Fibroblast of skin of left biceps (primary cell): ENCODE measurements around the gene RECQL5.
"Not testable (repeated sequence)": the region's sequence is repeated elsewhere in the genome, so short reads cannot be mapped to it uniquely, and the experiment has no call there.

ENCODE experiments used
- DNase-seq, 2 experiments: peaks; one replicate each; pipeline ENCODE4 v3.0.0-alpha.2; 2013; ENCODE audit warnings: low read depth in 2 of 2

RECQL5 gene

DNA sequence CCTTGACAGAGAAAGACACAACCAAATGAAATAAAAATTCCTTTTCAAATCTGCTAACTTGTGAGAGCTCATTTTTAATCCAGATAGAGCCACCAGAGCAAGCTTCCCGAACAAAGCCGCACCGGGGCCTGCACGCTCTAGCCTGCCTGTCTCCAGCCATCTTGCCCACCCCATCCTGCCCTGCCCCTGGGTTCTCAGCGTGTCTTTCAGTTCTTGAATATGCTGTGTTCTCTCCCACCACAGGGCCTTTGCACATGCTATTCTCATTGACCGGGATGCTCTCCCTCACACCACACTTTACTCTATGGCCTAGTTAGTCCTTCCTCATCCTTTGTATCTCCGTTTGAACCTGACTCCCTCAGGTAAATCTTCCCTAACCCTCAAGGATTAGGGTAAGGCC lies 19.0 kb downstream of the RECQL5 start:
- DNase-seq: no peak

DNA sequence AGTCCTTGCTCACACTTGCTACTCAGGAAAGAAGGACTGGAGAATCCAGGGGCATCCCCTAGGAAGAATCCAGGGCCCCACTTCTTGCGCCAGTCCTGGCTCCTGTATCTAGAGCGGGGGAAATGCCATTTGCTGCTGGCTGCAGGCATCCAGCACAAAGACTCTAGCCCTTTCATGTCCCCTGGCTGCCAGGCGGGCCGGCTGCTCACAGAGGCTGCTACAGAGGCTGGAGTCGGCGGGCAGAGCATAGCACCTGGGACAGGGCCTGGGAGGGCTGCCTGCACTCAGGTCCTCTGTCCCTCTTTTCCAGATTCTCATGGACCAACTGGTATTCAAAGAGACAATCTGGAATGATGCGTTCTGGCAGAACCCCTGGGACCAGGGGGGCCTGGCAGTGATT lies 19.9 kb downstream of the RECQL5 start:
- DNase-seq: no peak

DNA sequence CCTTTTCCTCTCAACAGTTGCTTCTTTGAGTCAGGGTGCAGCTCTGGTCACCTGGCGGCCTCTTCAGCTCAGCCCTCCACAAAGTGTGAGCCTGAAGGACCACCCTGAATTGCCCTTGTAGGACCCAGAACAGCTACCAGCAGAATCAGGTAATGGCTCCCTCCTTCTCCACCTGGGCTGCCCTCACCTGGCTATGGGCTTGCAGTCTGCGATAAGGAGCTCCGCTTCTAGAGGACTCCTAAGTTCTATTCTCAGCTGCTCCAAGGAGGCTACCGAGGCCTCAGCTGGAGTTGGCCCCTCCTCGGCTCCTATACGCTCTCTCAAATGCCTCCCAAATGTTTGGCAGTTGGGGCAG lies 20.3 kb downstream of the RECQL5 start:
- no peak for DNase-seq

DNA sequence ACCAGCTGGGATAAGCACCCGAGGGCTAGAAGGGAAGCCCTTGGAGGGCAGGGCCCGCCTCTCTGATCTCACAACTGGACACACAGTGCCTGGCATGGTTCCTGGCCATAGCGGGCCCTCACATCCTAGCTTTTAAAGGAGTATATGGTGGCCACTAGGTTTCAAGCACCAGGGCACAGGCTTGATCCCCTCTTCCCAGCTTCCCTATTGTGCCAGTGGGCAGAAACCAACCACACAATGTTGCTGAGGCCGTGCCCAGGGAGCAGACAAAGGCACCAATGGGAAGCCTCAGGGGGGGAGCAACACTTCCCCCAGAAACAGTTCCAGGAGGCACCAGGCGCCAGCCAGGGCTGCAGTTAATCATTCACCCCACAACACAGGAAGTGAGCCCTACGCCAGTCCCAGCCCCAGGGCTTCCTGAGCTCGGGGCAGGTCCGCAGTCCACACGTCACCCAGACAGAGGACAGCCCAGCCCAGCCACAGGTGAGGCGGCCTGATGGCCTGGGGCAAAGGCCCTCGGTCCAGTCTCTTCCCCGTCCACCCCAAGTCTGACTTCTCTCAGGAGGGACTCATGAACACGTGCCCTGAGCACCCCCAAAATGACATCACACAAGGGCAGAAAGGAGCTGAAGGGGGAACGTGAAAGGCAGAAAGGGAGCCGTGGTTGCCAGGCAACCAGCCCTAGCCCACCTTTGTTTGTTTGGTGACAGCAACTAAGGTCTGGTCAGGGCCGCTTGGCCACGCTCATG lies 20.9 kb downstream of the RECQL5 start:
- no peak for DNase-seq

DNA sequence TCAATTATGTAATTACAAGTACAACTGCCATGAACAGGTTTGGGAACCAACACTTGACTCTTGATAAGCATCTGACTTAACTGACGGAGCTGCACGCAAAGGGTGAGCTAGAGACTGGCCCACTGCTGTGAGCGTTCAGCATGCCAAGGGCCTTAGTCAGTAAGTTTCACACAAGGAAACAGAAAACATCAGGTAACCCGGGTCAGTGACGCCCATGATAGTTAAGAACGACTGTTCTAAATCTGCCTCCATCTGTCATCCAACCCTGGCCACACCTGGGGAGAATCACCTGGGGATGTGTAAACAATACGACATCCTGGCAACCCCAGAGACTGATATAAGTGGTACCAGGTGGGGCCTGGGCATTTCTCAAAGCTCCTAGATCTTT lies 21.5 kb downstream of the RECQL5 start:
- DNase-seq: no peak

DNA sequence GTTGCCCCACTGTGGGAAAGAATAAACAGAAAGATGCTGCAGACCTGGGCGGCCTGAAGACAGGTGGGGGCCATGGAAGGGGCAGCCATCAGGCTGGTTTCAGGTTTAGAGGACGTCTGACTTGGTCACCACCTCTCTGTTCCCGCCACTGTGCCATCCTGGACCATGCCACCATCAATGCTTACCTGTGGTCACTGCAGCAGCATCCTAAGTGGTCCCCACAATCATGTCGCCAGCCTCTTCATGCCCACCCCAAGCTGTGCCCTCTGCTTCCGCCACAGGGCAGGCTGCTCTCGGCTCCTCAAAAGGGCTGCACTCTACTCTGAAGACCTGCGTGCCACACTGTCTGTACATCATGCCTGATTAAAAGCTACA lies 23.3 kb downstream of the RECQL5 start:
- DNase-seq: no peak

DNA sequence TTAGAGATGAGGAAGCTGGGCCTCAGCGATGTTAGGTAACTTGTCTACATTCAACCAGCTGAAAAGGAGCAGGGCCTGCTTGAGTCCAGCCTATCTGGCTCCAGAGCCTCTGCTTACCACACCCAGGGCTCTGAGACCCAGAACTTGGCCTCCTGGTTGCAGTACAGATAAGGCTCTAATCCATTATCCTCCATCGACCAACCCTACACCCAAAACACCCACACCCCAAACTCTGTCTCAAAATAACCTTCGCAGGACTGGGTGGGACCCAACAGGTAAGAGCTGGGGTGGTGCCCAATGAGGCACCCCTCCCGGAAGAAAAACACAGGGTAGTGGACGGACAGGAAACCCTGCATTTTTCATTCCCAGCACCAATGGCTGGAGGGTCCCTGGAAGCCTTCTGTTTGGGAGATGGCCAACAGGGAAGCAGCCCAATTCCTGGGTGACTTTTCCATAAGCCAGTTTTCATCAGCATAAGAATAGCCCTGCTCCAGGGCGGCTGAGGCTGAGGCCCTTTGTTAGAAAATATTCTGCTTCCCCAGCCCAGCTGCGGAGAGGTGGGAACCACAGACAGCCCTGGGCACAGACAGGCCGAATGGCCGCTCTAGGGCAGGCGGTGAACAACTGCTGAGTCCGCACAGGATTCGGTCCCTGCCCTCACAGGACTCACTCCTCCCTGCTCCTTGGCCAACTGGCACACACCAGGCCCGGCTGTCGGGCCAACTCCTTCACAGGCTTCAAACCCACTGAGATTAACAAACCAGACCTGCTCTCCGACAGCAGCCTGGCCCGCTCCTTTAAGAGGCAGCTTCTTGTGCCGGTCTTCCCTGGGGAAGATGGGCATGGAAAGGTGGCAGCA lies 23.9 kb downstream of the RECQL5 start:
- DNase-seq: no peak

DNA sequence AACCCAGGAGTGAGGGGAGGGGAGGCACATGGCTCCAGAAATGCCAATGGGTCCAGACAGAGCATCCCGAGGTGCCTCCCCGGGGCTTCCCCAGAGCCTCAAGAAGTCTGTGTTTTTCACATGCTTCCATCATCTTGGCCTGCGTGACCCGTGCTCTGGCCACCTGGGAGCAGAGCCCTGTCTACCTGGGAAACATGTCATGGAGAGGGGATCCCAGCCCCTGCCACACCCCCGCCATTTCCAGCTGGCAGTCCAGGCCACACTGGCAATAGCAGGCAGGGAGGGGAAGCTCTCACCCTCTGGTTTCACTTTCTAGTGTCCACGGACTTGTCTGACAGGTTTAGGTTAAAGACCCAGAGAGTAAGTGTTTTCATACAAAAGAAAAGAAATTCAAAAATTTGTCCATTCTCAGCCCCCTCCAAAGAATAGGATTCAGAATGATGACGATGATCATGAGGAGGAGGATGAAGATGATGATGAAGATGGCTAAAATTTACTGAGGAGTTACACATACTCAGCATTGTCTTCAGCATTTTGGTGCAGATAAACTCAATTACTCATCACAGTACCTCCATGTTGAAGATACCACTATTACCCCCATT lies 24.7 kb downstream of the RECQL5 start:
- DNase-seq: no peak

DNA sequence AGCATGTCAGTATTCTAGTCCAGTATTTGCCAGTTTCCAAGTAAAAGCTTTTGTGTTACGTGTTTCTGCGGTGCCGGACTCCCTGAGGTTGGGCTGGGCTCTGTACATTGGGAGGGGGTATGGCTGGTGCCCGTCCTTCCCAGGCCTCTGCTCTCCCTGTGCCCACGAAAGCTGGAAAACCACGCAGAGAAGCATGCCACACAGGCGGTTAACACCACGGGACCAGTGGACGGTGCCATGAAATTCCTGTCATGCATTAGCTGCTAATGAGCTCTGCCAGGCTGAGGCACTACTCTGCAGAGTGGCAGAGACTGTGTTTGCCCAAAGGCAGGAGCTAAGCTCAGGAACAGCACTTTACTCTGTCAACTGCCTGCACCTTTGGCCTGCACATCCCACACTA lies 25.6 kb downstream of the RECQL5 start:
- no peak for DNase-seq

DNA sequence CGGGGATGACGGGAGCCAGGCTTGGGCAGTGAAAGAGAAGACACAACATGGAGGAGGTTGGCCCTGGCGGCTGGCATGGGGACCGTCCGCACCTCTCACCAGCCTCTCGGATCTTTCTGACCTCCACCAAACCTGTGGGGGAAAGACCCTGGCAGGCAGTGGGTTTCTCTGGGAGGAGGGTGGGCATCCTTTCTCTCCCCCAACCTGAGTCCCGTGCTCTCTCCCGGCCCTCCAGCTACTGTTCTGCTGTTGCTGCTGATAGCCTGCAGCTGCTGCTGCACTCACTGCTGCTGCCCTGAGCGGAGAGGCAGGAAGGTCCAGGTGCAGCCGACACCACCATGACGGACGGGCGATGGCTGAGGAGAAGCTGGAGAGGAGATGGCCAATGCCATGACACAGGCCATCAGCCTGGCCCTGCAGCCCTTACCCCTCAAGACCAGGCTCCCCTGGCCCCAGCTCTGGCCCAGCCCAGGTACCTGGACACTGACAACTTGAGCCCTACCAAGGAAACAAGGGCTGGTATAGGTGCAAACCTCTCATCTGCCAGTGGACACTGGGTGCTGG lies 26.3 kb downstream of the RECQL5 start:
- DNase-seq: no peak

DNA sequence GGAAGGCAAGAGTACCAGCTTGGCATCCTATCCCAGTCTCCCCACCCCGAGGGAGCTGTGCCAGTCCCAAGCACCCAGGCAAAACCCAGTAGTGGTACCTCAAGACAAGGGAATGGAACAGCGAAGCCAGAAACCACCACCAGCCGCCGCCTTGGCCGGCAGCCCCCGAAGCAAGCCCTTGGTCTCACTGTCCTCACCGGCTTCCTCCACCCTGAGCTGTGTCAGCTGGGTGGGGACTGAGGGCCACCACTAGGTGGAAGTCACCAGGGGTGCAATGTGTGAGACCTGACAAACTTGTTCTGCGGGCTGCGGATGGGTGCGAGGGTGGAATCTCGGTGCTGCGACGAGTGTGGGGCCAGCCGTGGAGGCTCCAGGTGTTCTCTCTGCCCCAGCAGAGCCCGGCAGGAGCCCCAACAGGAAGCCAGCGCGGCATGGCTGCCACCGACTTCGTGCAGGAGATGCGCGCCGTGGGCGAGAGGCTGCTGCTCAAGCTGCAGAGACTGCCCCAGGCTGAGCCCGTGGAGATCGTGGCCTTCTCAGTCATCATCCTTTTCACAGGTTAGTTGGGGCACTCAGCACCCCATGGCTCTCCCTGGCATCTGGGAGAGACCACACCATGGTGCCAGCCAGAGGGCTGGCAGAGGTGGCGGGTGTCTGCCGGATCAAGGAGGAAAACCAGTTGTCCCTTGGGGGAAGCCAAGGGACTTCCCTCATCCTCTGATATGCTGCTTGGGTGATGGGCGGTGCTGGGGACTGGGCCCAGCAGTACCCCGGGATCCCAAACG lies 27.0 kb downstream of the RECQL5 start:
- DNase-seq: no peak

DNA sequence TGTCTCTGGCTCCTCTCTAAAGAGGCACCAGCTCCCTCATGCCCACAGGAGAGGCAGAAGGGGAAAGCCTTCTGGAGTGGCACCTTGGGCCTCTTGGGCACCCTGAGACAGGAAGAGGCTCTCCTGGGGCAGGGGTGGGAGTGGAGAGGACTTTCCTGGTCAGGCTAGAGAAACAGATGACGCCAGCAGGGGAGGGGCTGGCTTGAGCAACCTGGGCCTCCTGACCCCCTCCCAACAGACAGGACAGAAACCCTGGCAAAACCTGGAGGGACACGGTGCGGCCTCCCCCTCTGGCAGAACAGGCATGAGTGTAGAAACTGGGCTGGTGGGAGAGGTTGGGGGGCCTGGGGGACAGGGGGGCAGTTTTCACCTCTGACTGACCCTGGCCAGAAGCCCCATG lies 27.6 kb downstream of the RECQL5 start:
- no peak for DNase-seq

DNA sequence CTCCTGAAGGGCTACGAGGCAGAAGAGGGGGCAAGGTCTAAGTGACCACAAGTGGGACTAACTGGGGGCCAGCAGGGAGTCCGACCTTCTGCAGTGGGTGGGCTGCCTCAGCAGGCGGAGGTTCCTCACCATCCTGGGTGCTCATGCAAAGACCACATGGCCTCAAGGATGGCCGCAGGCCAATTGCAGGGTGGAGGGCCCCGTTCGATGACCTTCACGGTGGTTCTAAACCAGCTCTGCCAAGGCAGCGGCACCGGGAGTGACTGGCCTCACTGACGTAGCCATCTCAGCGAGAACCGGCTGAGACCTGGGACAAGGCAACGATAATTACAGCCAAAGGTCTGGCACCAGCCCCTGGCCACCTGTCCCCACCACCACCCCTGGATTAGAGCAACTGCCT lies 28.1 kb downstream of the RECQL5 start:
- no peak for DNase-seq

DNA sequence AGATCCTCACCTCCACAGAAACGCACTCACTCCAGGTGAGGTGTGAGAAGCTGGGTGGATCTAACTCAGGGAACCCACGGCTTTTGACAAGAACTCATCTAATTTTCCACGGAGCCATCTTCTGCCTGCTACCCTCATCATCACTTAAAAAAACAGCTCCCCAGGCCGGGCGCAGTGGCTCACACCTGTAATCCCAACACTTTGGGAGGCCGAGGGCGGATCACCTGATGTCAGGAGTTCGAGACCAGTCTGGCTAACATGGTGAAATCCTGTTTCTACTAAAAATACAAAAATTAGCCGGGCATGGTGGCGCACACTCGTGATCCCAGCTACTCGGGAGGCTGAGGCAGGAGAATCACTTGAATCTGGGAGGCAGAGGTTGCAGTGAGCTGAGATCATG lies 28.9 kb downstream of the RECQL5 start:
- not testable (repeated sequence) for DNase-seq

DNA sequence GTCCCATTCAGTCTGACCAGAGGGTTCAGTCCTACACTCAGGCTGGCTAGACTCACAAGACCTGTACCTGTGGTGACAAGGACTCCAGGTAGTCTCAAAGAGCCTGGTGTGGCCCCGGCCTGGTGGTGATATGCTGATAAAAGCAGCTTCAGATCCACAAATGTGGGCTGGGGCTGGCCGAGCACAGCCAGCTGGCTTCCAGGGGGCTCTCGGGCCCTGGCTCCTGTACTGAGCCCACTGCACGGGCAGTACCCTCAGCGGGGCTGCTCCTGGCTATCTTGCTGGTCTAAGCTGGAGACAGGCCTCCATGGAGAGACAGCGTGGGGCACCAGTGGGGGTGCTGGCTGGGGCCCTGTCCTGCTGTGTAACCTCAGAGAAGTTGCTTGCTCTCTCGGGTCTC lies 29.4 kb downstream of the RECQL5 start:
- DNase-seq: no peak

DNA sequence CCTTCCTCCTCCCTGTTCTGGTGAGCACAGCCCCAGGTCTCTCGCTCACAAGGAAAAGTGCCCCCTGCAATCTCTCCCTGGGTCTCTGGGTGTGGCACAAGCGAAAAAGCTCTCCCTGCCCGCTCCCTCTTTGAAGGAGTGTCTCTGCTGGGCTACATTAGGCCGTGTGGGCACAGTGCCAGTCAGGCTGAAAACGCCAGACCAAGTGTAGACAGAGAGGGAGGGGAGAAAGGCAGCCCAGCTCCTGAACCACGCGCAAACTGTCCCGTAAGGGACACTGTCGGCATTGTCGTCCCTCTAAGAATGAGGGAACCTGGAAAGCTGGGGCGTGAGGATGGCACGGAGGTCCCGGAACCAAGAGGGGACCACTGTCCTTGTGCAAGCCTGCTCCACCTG lies 29.8 kb downstream of the RECQL5 start:
- no peak for DNase-seq

DNA sequence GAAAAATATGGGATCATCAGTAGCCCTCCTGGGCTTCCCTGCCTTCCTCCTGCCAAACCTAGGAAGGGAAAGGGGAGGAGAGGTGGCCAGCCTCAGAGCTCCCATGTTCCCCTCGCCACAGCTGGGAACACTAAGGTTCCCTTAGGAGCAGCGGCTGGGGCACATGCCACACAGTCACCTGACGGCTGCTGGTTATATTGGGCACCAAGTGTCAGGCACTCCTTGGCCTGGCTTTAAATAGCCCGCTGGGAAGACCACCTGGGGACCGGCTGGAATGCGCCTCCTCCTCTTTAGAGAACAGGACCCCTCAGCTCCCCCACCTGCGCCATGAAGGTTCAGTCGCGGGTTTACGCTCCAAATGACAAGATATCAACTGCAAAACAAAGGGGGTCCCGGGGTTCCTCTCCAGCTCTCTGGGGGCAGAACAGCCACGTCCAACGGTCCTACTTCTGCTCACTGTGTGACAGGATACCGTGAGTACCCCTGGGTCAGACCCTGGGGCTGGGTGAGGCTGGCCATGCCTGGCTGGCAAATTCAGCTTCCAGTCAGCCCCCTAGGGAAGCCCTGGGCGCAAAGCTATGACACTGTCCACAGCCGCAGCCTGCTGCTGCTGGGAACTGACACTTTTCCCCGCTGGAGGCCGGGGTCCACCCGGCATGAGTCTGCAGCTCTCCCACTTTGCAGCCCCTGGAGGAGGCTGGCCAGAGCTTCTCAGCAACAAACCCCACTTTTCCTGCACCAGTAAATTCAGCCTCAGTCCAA lies 30.4 kb downstream of the RECQL5 start:
- no peak for DNase-seq

DNA sequence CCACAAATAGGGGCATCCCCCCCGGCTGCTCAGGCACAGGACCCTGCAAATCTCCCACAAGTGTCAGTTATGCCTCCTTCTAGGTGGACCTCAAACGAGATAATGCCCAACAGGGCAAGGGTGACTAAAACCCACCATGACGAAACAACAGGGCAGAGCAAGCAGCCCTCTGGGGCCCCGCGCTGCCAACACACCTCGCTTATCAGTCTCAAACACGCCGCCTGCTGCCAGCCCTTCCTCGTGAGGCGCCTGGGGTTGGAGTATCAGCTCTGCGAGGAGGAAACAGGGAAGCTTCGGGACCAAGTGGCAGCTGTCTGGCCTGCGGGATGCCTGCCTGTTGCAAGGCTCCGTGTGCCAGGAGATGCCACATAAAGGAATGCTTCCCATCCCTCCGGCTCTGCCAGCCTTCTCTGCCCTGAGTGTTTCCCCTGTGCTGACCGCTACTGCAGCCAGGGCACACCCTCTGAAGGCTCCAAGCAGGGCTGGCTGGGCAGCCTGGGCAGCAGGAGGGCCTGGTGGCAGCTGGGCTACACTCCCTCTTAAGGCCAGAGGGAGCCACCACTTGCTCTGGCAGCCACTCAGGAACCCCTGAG lies 31.2 kb downstream of the RECQL5 start:
- no peak for DNase-seq

DNA sequence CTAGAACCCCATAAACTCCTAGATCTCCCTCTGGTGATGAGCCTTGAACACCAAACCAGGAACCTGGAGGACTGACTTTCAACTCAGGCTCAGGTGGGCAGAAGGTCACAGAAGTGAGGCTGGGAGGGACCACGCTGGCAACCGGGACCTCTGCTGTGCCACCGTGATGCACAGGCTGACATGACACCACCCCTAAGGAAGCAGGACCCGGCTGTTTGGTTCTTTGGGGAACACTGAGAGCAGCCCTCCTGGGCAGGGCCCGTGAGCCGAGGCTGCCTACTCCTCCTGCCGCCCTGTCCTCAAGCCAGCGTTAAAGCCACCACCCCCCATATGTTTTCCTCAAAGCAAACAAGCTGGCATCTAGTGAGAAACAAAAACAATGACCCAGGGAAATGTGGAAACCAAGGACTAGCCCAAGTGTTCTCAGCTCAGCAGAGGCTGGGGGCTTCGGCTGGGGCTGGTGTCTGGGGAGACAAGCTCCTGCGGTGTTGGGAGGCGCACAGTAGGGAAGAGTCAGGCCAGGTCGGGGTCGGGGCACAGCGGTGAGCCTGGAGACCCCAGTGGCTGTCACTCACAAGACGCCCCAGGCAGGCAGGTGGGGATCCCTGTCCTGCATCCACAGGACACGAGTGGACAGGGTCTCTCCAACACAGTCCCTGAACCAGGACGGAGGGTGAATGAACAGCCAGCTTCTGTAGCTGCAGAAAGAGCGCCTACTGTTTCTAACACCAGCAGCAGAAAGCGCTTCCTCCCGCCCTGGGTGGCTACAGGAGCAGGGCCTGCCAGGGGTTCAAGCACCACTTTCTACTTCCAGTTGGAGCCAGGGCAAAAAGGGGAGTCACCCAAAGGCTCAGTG lies 32.0 kb downstream of the RECQL5 start:
- DNase-seq: no peak

DNA sequence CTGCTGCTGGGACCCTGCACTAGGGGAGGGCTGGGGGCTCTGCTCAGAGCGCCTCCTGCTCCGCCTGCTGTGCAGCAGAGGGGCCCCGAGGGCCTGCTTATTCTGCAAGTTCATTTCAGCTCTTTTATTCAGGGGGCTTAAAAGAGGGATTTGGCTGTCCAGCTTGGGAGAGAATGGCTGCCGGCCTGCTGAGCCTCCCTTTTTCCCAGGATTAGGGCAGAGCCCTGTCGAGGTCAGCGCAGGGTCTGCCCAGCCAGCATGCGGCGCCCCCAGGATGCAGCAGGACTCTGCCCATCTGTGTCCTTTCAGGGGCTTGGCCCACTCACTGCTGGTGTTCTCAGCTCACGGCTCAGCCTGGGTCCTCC lies 32.6 kb downstream of the RECQL5 start:
- DNase-seq: no peak
